HepG2 (cell line): ENCODE measurements around the gene ZSCAN26. TPM values are rescaled to one million over a fixed set of nuclear protein-coding genes. Genes with fewer than 3 reads are reported as not detected.
A peak's percentile ranks its signal among the peaks of the same experiment; 100 is the strongest.

Source experiments
- ATF6 ChIP-seq: sonication (generic); formaldehyde crosslinking; conservative IDR thresholded peaks from 2 replicates; pipeline ENCODE4 v1.4.0; 2020; ENCODE audit warnings: missing genetic modification reagents
- FOXO1 ChIP-seq: sonication (generic); formaldehyde crosslinking; IDR thresholded peaks from 2 replicates; pipeline ENCODE4 v1.4.0; 2020; ENCODE audit warnings: missing genetic modification reagents
- HNRNPK ChIP-seq: fragments of 200-400 bp; formaldehyde crosslinking; IDR thresholded peaks from 2 replicates; pipeline ENCODE4 v1.6.1; 2018; ENCODE audit warnings: low read length, low read depth, moderate library complexity, mild to moderate bottlenecking; ENCODE audit not compliant: poor library complexity, severe bottlenecking
- IRF2 ChIP-seq: IDR thresholded peaks from 2 replicates; pipeline ENCODE4 v1.6.1; 2018; ENCODE audit warnings: missing genetic modification reagents, missing compliant biosample characterization
- NR1H2 ChIP-seq: sonication (generic); formaldehyde crosslinking; IDR thresholded peaks from 2 replicates; pipeline ENCODE4 v1.8.1; 2022; ENCODE audit warnings: low read depth, missing genetic modification reagents, borderline replicate concordance
- PHB2 ChIP-seq: fragments of 450-650 bp; IDR thresholded peaks from 2 replicates; pipeline ENCODE4 v1.6.1; 2018; ENCODE audit not compliant: partially characterized antibody
- PITX1 ChIP-seq: sonication (generic); formaldehyde crosslinking; IDR thresholded peaks from 2 replicates; pipeline ENCODE4 v1.5.1; 2020; ENCODE audit warnings: mild to moderate bottlenecking, missing genetic modification reagents
- SIX4 ChIP-seq: sonication (generic); formaldehyde crosslinking; IDR thresholded peaks from 2 replicates; pipeline ENCODE4 v1.4.0; 2020; ENCODE audit warnings: missing genetic modification reagents
- ZFP41 ChIP-seq: sonication (generic); formaldehyde crosslinking; IDR thresholded peaks from 2 replicates; pipeline ENCODE4 v1.4.0; 2020; ENCODE audit warnings: mild to moderate bottlenecking, missing genetic modification reagents, borderline replicate concordance
- ZFP91 ChIP-seq: sonication (generic); formaldehyde crosslinking; IDR thresholded peaks from 2 replicates; pipeline ENCODE4 v1.9.0; 2022; ENCODE audit warnings: missing genetic modification reagents, mild to moderate bottlenecking, borderline replicate concordance
- ZMAT5 ChIP-seq: sonication (generic); formaldehyde crosslinking; IDR thresholded peaks from 2 replicates; pipeline ENCODE4 v1.5.0; 2020; ENCODE audit warnings: mild to moderate bottlenecking, low read depth, missing genetic modification reagents, borderline replicate concordance
- ZNF138 ChIP-seq: sonication (generic); formaldehyde crosslinking; IDR thresholded peaks from 2 replicates; pipeline ENCODE4 v1.5.0; 2020; ENCODE audit warnings: mild to moderate bottlenecking, low read depth, missing genetic modification reagents
- ZNF282 ChIP-seq: fragments of 450-650 bp; IDR thresholded peaks from 2 replicates; pipeline ENCODE4 v1.6.1; 2018; ENCODE audit not compliant: partially characterized antibody
- ZNF549 ChIP-seq: sonication (generic); formaldehyde crosslinking; IDR thresholded peaks from 2 replicates; pipeline ENCODE4 v1.5.0; 2020; ENCODE audit warnings: missing genetic modification reagents
- ZSCAN21 ChIP-seq: sonication (generic); formaldehyde crosslinking; IDR thresholded peaks from 2 replicates; pipeline ENCODE4 v1.8.0; 2022; ENCODE audit warnings: mild to moderate bottlenecking, missing genetic modification reagents, moderate library complexity, borderline replicate concordance
- polyA plus RNA-seq, 8 experiments: library from polyadenylated mRNA; depleted of rRNA in 3 of 8; stranded (reverse) in 7 of 8; unstranded in 1 of 8; fragments of >200 nt; fragmentation: Illumina TruSeq in 4 of 8; extraction: Trizol in 4 of 8; gene quantifications; 2 replicates each; pipeline versions ENCODE4 v1.2.1 to v1.2.3, GENCODE V29; 2011 to 2016; ENCODE audit warnings: low read depth in 4 of 8, missing spikeins in 1 of 8, mixed read lengths in 1 of 8; ENCODE audit not compliant: insufficient read depth in 1 of 8
- total RNA-seq, 5 experiments: library from RNA; depleted of rRNA; stranded (reverse); fragments of >200 nt; fragmentation: Illumina TruSeq; extraction: Trizol; gene quantifications; 2 replicates each; pipeline ENCODE4 v1.2.3, GENCODE V29; 2016; ENCODE audit warnings: low read depth in 1 of 5
- TF ChIP-seq, protein P1 (sequence below): sonication (generic); formaldehyde crosslinking; IDR thresholded peaks from 2 replicates; pipeline ENCODE4 v1.5.0; 2020; ENCODE audit warnings: mild to moderate bottlenecking, missing genetic modification reagents
- TF ChIP-seq, protein P2 (sequence below): sonication (generic); formaldehyde crosslinking; IDR thresholded peaks from 2 replicates; pipeline ENCODE4 v1.4.0; 2020; ENCODE audit warnings: missing genetic modification reagents, borderline replicate concordance
- TF ChIP-seq, protein P3 (sequence below): sonication (generic); formaldehyde crosslinking; IDR thresholded peaks from 2 replicates; pipeline ENCODE4 v1.5.0; 2020; ENCODE audit warnings: mild to moderate bottlenecking, missing genetic modification reagents, borderline replicate concordance

ZSCAN26 gene
- total and polyA plus RNA-seq, 2 of the 13 experiments (the other 11 are each of a cell fraction or from before 2014, with no cell fraction given): 12.0 to 15.6 TPM

GRCh38 chr6:28323813-28324424 is 57.0 kb downstream of the ZSCAN26 start (continued):
- TF ChIP-seq ZSCAN21 (CRISPR knock-in tag) (peak; percentile 60; the same call in 1 of the 2 replicates), HNRNPK (no peak), ZFP91 (CRISPR knock-in tag) (no peak), IRF2 (CRISPR knock-in tag) (peak; percentile 77; the same call in 1 of the 2 replicates), ZFP41 (no peak), SIX4 (CRISPR knock-in tag) (no peak; the same call in 1 of the 2 replicates), ATF6 (CRISPR knock-in tag) (no peak), ZMAT5 (CRISPR knock-in tag) (no peak), ZNF282 (no peak), NR1H2 (CRISPR knock-in tag) (no peak), ZNF549 (CRISPR knock-in tag) (0 out of 2 replicates have a peak, but pooled peaks have one; percentile 22), ZNF138 (CRISPR knock-in tag) (0 out of 2 replicates have a peak, but pooled peaks have one; percentile 43), PITX1 (peak; percentile 52; the same call in 1 of the 2 replicates), PHB2 (no peak), FOXO1 (CRISPR knock-in tag) (peak; percentile 87)
- TF ChIP-seq, protein P1, sequence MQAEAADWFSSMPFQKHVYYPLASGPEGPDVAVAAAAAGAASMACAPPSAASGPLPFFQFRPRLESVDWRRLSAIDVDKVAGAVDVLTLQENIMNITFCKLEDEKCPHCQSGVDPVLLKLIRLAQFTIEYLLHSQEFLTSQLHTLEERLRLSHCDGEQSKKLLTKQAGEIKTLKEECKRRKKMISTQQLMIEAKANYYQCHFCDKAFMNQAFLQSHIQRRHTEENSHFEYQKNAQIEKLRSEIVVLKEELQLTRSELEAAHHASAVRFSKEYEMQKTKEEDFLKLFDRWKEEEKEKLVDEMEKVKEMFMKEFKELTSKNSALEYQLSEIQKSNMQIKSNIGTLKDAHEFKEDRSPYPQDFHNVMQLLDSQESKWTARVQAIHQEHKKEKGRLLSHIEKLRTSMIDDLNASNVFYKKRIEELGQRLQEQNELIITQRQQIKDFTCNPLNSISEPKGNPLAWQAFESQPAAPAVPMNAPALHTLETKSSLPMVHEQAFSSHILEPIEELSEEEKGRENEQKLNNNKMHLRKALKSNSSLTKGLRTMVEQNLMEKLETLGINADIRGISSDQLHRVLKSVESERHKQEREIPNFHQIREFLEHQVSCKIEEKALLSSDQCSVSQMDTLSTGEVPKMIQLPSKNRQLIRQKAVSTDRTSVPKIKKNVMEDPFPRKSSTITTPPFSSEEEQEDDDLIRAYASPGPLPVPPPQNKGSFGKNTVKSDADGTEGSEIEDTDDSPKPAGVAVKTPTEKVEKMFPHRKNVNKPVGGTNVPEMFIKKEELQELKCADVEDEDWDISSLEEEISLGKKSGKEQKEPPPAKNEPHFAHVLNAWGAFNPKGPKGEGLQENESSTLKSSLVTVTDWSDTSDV (CRISPR knock-in tag): no peak
- TF ChIP-seq, protein P2, sequence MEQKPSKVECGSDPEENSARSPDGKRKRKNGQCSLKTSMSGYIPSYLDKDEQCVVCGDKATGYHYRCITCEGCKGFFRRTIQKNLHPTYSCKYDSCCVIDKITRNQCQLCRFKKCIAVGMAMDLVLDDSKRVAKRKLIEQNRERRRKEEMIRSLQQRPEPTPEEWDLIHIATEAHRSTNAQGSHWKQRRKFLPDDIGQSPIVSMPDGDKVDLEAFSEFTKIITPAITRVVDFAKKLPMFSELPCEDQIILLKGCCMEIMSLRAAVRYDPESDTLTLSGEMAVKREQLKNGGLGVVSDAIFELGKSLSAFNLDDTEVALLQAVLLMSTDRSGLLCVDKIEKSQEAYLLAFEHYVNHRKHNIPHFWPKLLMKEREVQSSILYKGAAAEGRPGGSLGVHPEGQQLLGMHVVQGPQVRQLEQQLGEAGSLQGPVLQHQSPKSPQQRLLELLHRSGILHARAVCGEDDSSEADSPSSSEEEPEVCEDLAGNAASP (CRISPR knock-in tag): peak; percentile 71
- TF ChIP-seq, protein P3, sequence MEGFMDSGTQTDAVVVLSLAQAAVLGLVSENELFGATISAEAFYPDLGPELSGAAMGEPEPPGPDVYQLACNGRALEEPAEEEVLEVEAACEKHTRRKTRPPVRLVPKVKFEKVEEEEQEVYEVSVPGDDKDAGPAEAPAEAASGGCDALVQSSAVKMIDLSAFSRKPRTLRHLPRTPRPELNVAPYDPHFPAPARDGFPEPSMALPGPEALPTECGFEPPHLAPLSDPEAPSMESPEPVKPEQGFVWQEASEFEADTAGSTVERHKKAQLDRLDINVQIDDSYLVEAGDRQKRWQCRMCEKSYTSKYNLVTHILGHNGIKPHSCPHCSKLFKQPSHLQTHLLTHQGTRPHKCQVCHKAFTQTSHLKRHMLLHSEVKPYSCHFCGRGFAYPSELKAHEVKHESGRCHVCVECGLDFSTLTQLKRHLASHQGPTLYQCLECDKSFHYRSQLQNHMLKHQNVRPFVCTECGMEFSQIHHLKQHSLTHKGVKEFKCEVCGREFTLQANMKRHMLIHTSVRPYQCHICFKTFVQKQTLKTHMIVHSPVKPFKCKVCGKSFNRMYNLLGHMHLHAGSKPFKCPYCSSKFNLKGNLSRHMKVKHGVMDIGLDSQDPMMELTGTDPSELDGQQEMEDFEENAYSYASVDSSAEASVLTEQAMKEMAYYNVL (CRISPR knock-in tag): peak; percentile 71
